ENCODE measurements around the gene ASTN2.

Gene ASTN2

DNA sequence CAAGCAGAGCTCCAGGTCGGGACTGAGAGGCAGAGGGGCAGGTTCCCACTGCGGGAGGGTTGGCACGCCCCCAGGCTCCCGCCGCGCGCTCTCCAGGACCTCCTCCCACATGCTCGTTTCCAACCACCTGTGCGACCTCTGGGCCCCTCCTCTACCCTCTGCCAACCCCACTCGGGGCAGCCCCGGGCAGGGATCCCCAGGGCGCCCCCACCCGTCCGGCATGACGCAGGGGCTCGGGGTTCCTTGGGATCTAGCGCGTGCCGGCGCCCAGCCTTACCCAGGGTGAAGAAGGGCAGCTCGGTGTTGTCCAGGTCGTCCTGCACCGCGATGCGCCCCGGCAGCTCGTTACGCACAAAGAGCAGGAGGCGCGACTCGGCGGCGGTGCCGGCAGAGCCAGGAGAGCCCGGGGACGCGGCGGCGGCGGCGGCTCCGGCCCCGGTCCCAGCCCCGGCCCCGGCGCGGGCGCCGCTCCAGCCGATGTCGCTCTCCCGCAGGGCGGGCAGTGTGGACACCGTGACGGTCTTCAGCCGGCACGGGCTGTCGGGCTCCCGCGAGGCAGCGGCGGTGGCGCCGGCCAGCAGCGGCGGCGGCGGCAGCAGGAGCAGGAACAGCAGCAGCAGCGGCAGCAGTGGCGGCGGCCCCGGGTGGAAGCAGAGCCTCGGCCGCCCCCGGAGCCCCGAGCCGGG lies 494 bp downstream of the ASTN2 start:
- Histone ChIP-seq H3K9me3 (ENCODE audit: control insufficient read depth in 1 of 2, low read length in 2 of 2) (no peaks in the 10 kb centered on the region), H3K4me1 (ENCODE audit: control insufficient read depth in 1 of 2, insufficient read depth in 2 of 2, low read length in 2 of 2) (peaks cover 0 to 27% of the 10 kb centered on the region in 2 donors), H3K27me3 (ENCODE audit: low read depth, low read length) (peaks cover 29% of the 10 kb centered on the region), H3K27ac (ENCODE audit: low read length) (no peak overlapping the region), H3K4me3 (ENCODE audit: low read depth in 1 of 2, low read length in 2 of 2) (peak overlapping the region in 1 of 2 donors; percentile 70), H3K36me3 (ENCODE audit: control insufficient read depth in 1 of 2, insufficient read depth in 2 of 2, low read length in 2 of 2) (no peaks in the 10 kb centered on the region)

DNA sequence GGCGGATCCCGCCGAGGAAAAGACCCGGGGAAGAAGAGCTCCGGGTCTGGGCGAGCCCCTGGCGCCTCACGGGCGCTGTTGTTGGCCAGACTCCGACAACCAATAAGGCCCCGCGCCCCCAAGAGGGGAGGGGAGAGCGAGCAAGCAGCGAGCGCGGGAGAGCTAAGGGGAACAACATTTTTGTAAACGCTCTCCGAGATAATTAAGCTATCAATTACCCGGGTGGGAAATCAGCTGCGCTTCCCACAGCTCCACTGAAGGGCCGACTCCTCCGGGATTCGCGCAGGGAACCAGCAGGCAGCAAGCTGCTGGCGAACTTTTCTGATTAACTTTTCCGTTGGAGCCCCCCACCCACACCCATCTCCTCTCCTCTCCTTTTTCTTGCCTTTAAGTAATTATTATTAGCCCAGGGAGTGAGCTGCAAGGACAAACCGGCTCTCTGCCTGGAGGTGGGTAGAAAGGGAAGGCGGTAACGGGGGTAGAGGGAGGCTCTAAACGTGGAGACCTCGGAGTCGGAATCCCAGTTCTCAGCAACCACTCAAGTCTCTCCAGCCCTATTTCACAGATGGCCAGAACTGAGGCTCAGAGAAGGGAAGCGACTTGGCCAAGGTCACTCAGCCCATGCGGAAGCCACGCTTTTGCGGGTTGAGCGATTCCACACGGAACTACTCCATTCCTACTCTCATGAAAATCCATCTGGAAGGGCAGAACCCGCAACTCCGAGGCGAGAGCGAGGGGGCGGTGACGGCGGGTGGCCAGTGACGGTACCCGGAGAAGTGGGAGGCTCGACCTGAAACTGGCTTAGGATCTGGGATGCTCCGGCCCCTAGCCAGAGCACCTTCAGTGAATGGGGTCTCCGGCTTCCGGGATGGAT lies 1.3 kb downstream of the ASTN2 start:
- H3K4me1 ChIP-seq (ENCODE audit: control insufficient read depth in 1 of 2, insufficient read depth in 2 of 2, low read length in 2 of 2): peaks cover 0 to 27% of the 10 kb centered on the region in 2 donors
- H3K4me3 ChIP-seq (ENCODE audit: low read depth in 1 of 2, low read length in 2 of 2): peak overlapping the region in 1 of 2 donors; percentile 70
- no peak overlapping the region for H3K27ac ChIP-seq (ENCODE audit: low read length)
- H3K27me3 ChIP-seq (ENCODE audit: low read depth, low read length): peaks cover 29% of the 10 kb centered on the region
- no peaks in the 10 kb centered on the region for H3K9me3 ChIP-seq (ENCODE audit: control insufficient read depth in 1 of 2, low read length in 2 of 2)
- no peaks in the 10 kb centered on the region for H3K36me3 ChIP-seq (ENCODE audit: control insufficient read depth in 1 of 2, insufficient read depth in 2 of 2, low read length in 2 of 2)

DNA sequence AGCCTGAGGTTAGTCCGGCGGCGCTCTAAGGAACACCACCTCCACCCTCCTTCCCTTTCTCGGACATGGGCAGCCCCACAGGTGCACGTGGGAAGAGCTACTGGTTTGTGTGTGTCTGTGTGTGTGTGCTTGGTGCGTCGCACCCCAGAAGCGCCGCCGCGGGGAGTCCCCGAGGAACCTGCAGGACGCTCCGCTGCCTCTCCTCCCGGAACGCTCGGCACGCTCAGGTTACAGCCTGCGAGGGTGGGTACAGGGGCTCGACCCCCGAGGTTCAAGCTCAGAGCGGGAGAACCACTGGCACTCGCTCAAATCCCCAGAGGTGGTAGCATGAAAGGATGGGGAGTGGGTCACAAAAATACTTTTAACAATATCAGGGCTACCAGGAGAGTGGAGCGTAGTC lies 2.0 kb downstream of the ASTN2 start:
- H3K27ac ChIP-seq (ENCODE audit: low read length): no peak overlapping the region
- H3K4me1 ChIP-seq (ENCODE audit: control insufficient read depth in 1 of 2, insufficient read depth in 2 of 2, low read length in 2 of 2): peaks cover 0 to 27% of the 10 kb centered on the region in 2 donors
- no peaks in the 10 kb centered on the region for H3K9me3 ChIP-seq (ENCODE audit: control insufficient read depth in 1 of 2, low read length in 2 of 2)
- H3K4me3 ChIP-seq (ENCODE audit: low read depth in 1 of 2, low read length in 2 of 2): peak overlapping the region in 1 of 2 donors; percentile 70
- no peaks in the 10 kb centered on the region for H3K36me3 ChIP-seq (ENCODE audit: control insufficient read depth in 1 of 2, insufficient read depth in 2 of 2, low read length in 2 of 2)
- peaks cover 29% of the 10 kb centered on the region for H3K27me3 ChIP-seq (ENCODE audit: low read depth, low read length)

DNA sequence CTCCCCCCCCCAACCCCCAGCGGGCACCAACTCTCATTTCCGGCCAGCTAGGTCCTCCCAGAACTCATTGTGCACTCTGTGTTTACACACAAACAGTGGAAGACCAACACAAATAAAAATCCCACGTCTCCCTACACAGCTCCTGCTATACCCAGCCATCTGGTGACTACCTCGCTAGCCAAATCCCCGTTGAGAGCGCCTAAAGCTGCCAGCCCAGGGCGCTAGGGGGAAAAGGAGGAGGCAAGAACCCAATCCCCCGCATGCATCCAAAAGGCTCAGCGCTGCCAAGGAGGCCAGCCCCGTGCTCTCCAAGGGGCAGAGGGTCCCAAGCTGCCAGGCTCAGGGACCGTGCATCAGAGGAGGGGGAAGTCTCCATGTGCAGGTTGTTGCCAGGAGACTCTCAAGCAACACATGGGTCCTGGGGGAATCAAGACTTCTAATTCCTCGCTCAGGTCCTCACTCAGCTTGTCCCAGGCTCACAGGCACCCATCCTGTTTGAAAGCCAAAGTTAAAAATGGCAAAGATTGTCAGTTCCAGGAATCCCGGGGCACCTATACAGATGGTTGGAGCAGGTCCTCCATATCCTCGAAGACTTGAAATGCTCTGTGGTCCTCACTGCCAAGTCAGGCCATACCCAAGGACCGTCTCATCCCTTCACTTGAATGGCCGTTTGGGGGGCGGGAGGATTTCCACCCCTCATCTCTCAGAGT lies 2.7 kb downstream of the ASTN2 start:
- no peak overlapping the region for H3K27ac ChIP-seq (ENCODE audit: low read length)
- no peaks in the 10 kb centered on the region for H3K9me3 ChIP-seq (ENCODE audit: control insufficient read depth in 1 of 2, low read length in 2 of 2)
- H3K4me1 ChIP-seq (ENCODE audit: control insufficient read depth in 1 of 2, insufficient read depth in 2 of 2, low read length in 2 of 2): peaks cover 0 to 27% of the 10 kb centered on the region in 2 donors
- peaks cover 29% of the 10 kb centered on the region for H3K27me3 ChIP-seq (ENCODE audit: low read depth, low read length)
- no peaks in the 10 kb centered on the region for H3K36me3 ChIP-seq (ENCODE audit: control insufficient read depth in 1 of 2, insufficient read depth in 2 of 2, low read length in 2 of 2)
- H3K4me3 ChIP-seq (ENCODE audit: low read depth in 1 of 2, low read length in 2 of 2): no peak overlapping the region

DNA sequence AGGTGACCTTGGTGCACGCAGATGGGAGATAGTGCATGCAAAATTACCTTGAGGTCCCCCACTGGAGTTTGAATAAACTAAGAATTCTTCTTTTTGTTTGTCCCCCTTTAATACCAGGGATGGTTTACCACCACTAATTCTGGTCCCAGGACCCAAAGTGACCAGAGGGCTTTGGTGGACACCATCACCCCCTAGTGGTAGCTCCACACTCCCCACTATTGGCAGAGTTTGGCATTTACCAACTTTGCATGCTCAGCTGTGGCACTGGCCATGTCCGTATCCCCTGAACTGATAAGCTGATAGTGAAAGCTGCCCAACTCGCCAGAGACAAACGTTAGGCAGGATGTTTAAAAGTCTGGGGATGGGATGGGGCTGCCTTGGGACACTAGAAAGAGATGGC lies 3.3 kb downstream of the ASTN2 start:
- Histone ChIP-seq H3K27me3 (ENCODE audit: low read depth, low read length) (peaks cover 29% of the 10 kb centered on the region), H3K36me3 (ENCODE audit: control insufficient read depth in 1 of 2, insufficient read depth in 2 of 2, low read length in 2 of 2) (no peaks in the 10 kb centered on the region), H3K4me3 (ENCODE audit: low read depth in 1 of 2, low read length in 2 of 2) (no peak overlapping the region), H3K9me3 (ENCODE audit: control insufficient read depth in 1 of 2, low read length in 2 of 2) (no peaks in the 10 kb centered on the region), H3K27ac (ENCODE audit: low read length) (no peak overlapping the region), H3K4me1 (ENCODE audit: control insufficient read depth in 1 of 2, insufficient read depth in 2 of 2, low read length in 2 of 2) (peaks cover 0 to 27% of the 10 kb centered on the region in 2 donors)

DNA sequence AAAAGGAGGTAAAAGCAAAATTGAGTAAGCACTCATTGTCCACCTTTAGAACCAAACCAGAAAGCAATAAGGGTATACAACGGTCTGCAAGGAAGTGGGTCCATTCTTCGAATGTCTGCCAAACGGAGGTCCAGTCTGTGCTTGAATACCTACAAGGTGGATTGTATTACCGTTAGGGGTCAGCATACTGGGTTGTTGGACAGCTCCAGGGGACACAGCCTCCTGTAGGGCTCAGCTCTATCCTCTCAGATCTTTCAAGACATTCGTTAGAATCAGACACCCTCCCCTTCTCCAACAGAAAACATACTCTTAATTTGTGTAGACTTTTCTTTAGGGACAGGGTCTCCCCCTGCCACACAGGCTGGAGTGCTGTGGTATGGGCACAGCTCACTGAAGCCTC lies 5.5 kb downstream of the ASTN2 start:
- no peak overlapping the region for H3K4me3 ChIP-seq (ENCODE audit: low read depth in 1 of 2, low read length in 2 of 2)
- H3K36me3 ChIP-seq (ENCODE audit: control insufficient read depth in 1 of 2, insufficient read depth in 2 of 2, low read length in 2 of 2): no peaks in the 10 kb centered on the region
- H3K27me3 ChIP-seq (ENCODE audit: low read depth, low read length): peaks cover 23% of the 10 kb centered on the region
- peaks cover 0 to 16% of the 10 kb centered on the region in 2 donors for H3K4me1 ChIP-seq (ENCODE audit: control insufficient read depth in 1 of 2, insufficient read depth in 2 of 2, low read length in 2 of 2)
- no peaks in the 10 kb centered on the region for H3K9me3 ChIP-seq (ENCODE audit: control insufficient read depth in 1 of 2, low read length in 2 of 2)
- no peak overlapping the region for H3K27ac ChIP-seq (ENCODE audit: low read length)

DNA sequence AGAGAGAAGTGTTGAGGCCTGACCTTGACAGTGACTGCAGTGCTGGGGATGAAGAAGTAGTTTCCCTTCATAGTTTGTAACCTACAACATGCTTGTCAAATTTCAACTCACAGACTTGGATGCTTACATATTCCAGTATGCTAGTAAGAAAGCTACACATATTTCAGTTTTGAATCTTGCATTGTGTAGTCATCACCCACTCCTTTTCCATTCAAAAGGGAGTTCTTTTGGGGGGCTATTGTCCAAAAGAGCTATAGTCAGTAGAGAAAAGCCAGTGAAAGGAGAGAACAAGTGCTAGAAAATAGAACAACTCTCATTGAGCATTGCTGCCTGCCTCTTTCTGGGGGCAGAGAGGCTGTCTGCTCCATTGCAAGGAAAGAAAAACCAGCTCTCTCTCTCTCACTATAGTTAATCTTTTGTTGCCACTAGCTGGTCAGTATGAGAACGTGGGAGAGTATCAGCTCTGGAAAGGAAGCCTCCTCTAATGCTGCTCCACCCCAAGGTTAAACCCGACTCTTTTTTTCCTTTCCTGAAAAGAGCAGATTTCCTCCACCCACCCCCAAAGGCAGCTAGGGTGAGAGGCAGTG lies 7.3 kb downstream of the ASTN2 start:
- no peak overlapping the region for H3K4me3 ChIP-seq (ENCODE audit: low read depth in 1 of 2, low read length in 2 of 2)
- H3K4me1 ChIP-seq (ENCODE audit: control insufficient read depth in 1 of 2, insufficient read depth in 2 of 2, low read length in 2 of 2): no peaks in the 10 kb centered on the region
- peaks cover 6% of the 10 kb centered on the region for H3K27me3 ChIP-seq (ENCODE audit: low read depth, low read length)
- H3K36me3 ChIP-seq (ENCODE audit: control insufficient read depth in 1 of 2, insufficient read depth in 2 of 2, low read length in 2 of 2): no peaks in the 10 kb centered on the region
- no peak overlapping the region for H3K27ac ChIP-seq (ENCODE audit: low read length)
- no peaks in the 10 kb centered on the region for H3K9me3 ChIP-seq (ENCODE audit: control insufficient read depth in 1 of 2, low read length in 2 of 2)

DNA sequence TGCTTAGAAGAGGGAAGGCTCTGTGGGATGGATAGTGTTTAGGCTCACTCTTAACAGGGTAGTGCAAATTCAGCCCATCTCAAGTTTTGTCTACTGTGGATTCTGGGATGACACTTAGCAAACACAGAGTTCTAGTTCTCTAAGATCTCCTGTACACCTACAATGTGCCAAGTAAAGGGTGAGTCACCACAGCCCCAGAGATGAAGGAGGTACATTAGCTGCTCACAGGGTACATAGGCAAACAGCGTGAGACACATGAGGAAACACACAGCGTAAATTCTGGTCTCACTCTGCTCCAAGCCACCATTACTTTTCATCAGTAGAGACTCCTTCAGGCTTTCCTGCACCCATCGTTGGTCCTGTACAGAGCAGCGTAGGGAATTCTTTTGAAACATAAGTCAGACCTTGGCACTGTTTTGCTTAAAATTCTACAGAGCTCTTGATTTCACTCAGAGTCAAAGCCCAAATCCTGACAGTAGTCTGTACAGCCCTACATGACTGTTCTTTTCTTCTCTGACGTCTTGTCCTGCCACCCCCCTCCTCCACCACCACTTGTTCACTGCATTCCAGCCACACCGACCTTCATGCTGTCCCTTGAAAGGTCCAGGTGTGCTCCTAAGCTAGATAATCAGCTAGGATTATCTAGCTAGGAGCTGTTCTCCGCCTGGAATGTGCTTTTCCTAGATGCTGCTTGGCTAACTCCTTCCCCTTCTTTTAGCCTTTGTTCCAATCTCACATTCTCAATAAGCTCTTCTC lies 8.7 kb downstream of the ASTN2 start:
- Histone ChIP-seq H3K4me3 (ENCODE audit: low read depth in 1 of 2, low read length in 2 of 2) (no peak overlapping the region), H3K4me1 (ENCODE audit: control insufficient read depth in 1 of 2, insufficient read depth in 2 of 2, low read length in 2 of 2) (no peaks in the 10 kb centered on the region), H3K27me3 (ENCODE audit: low read depth, low read length) (no peaks in the 10 kb centered on the region), H3K27ac (ENCODE audit: low read length) (no peak overlapping the region), H3K9me3 (ENCODE audit: control insufficient read depth in 1 of 2, low read length in 2 of 2) (no peaks in the 10 kb centered on the region), H3K36me3 (ENCODE audit: control insufficient read depth in 1 of 2, insufficient read depth in 2 of 2, low read length in 2 of 2) (no peaks in the 10 kb centered on the region)

DNA sequence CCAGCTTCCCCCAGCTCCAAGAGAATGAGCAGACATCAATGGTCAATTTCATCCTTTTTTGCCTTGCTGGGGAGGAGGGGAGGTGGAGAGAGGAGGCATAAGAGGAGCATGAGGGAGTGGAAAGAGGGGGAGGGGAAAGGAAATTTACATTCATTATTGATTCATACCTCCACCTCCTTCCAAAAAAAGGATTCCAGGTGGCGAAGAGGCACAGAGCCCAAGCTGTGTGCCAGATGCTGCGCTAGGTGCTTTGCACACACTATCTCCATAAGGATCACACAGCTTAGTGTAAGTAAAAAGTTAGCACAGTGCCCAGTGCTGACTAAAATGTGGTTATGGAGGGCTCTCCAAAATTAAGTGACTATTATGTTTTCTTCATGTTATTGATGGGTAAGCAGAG lies 11.0 kb downstream of the ASTN2 start:
- Histone ChIP-seq H3K4me1 (ENCODE audit: control insufficient read depth in 1 of 2, insufficient read depth in 2 of 2, low read length in 2 of 2) (no peaks in the 10 kb centered on the region), H3K27me3 (ENCODE audit: low read depth, low read length) (no peaks in the 10 kb centered on the region), H3K9me3 (ENCODE audit: control insufficient read depth in 1 of 2, low read length in 2 of 2) (no peaks in the 10 kb centered on the region), H3K27ac (ENCODE audit: low read length) (no peak overlapping the region), H3K36me3 (ENCODE audit: control insufficient read depth in 1 of 2, insufficient read depth in 2 of 2, low read length in 2 of 2) (no peaks in the 10 kb centered on the region), H3K4me3 (ENCODE audit: low read depth in 1 of 2, low read length in 2 of 2) (no peak overlapping the region)

DNA sequence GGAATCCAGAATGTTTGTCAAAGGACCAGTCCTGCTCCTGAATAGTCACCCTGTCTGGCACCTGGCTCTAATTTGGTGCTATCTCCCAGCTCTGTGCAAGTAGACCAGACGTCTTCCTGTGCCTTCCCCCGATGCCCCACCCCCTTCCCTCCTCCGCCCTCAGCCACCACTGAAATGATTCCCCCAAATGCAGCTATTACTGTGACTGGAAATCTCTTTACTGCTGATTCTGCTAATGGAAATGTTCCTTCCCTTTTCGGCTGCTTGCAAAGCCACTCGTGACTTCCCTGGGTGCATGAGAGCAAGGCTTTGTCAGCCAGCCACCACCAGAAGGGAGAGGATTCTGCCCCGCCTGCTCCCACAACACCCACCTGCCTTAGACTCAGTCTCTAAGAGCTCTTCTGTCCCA lies 11.4 kb downstream of the ASTN2 start:
- no peaks in the 10 kb centered on the region for H3K36me3 ChIP-seq (ENCODE audit: control insufficient read depth in 1 of 2, insufficient read depth in 2 of 2, low read length in 2 of 2)
- no peaks in the 10 kb centered on the region for H3K4me1 ChIP-seq (ENCODE audit: control insufficient read depth in 1 of 2, insufficient read depth in 2 of 2, low read length in 2 of 2)
- H3K27me3 ChIP-seq (ENCODE audit: low read depth, low read length): no peaks in the 10 kb centered on the region
- no peaks in the 10 kb centered on the region for H3K9me3 ChIP-seq (ENCODE audit: control insufficient read depth in 1 of 2, low read length in 2 of 2)
- no peak overlapping the region for H3K27ac ChIP-seq (ENCODE audit: low read length)
- no peak overlapping the region for H3K4me3 ChIP-seq (ENCODE audit: low read depth in 1 of 2, low read length in 2 of 2)
